HG02885 (cell line): ENCODE results near the gene LAP3.
"Not testable (repeated sequence)": the region's sequence is repeated elsewhere in the genome, so short reads cannot be mapped to it uniquely, and the experiment has no call there.

Experiments
- ATAC-seq: cut with Tn5 transposase; IDR thresholded peaks from one replicate; pipeline ENCODE4 v1.9.1; 2021; ENCODE audit warnings: mild to moderate bottlenecking; ENCODE audit not compliant: unreplicated experiment, poor library complexity

LAP3 gene

GRCh38 chr4:17561195-17561909 is 15.6 kb upstream of the LAP3 start:
- ATAC-seq, result no peak

GRCh38 chr4:17562157-17562556 is 14.8 kb upstream of the LAP3 start:
- no peak for ATAC-seq

GRCh38 chr4:17565846-17566245 is 11.2 kb upstream of the LAP3 start:
- no peak for ATAC-seq

- ATAC-seq, result no peak
Observed at GRCh38 chr4:17567271-17567670, 9.7 kb upstream of the LAP3 start.

GRCh38 chr4:17574206-17574605 is 2.8 kb upstream of the LAP3 start:
- no peak for ATAC-seq

- not testable (repeated sequence) for ATAC-seq
Observed at GRCh38 chr4:17575177-17575576, 1.8 kb upstream of the LAP3 start.

GRCh38 chr4:17577665-17578481 is 875 bp downstream of the LAP3 start:
- peak; percentile 15 for ATAC-seq

GRCh38 chr4:17578482-17578891 is 1.5 kb downstream of the LAP3 start:
- peak; percentile 32 for ATAC-seq

GRCh38 chr4:17580969-17581368 is 4.0 kb downstream of the LAP3 start:
- no peak for ATAC-seq

- no peak for ATAC-seq
Observed at GRCh38 chr4:17583276-17583675, 6.3 kb downstream of the LAP3 start.

GRCh38 chr4:17583941-17584340 is 6.9 kb downstream of the LAP3 start:
- no peak for ATAC-seq

- ATAC-seq, result no peak
Observed at GRCh38 chr4:17584521-17585213, 7.7 kb downstream of the LAP3 start.

- no peak for ATAC-seq
Observed at GRCh38 chr4:17587094-17587822, 10.3 kb downstream of the LAP3 start.

GRCh38 chr4:17589355-17589754 is 12.4 kb downstream of the LAP3 start:
- no peak for ATAC-seq

- peak; percentile 84 for ATAC-seq
Observed at GRCh38 chr4:17595471-17596005, 18.5 kb downstream of the LAP3 start.

GRCh38 chr4:17597517-17597916 is 20.5 kb downstream of the LAP3 start:
- no peak for ATAC-seq

- no peak for ATAC-seq
Observed at GRCh38 chr4:17599826-17600225, 22.8 kb downstream of the LAP3 start.

GRCh38 chr4:17605236-17605635 is 28.2 kb downstream of the LAP3 start:
- ATAC-seq, result no peak

GRCh38 chr4:17613761-17614415 is 36.9 kb downstream of the LAP3 start:
- ATAC-seq, result peak; percentile 56
